ENCODE measurements around the gene RIMS1.

The RIMS1 gene

DNA sequence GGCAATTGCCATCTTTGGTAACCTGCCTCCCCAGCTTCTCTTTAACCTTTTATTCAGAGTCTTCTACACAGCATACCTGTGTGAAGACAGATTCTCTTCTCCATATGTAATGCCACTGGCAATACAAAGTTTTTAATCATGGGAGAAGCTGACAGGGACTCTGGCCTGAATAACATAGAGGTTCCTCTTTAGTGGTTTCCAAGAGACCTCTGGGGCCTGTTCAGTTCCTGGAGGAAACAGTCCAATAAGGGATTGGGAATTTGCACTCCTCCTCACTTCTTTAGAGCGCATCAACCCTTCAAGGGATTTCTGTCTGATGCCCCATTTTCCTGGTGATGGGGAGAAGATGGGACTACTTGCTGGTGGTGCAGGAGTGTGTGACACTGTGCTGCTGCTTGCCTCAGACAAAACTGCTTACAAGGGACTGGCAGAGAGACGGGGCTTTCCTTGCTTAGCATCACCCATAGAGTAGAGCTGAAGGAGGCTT, 1.4 kb downstream of the RIMS1 start:
- DNase-seq (ENCODE audit: low read depth in 1 of 2, low spot score in 1 of 2), result no peak
- H3K27me3 ChIP-seq (ENCODE audit: insufficient read depth, poor library complexity, severe bottlenecking), result peaks cover 23% of the 10 kb centered on the region
- H3K4me3 ChIP-seq (replicated peaks; ENCODE audit: insufficient read depth, low read length), result no peak overlapping the region
- no peak overlapping the region for H3K27ac ChIP-seq (replicated peaks)
- TF ChIP-seq POLR2AphosphoS5 (IDR thresholded peaks at IDR 0.05; ENCODE audit: low read depth) (no peak), GABPA (IDR thresholded peaks at IDR 0.05; ENCODE audit: low read depth) (no peak), REST (IDR thresholded peaks at IDR 0.05; ENCODE audit: insufficient replicate concordance, low read depth) (no peak), SPI1 (IDR thresholded peaks at IDR 0.05; ENCODE audit: borderline replicate concordance, low read depth) (no peak)
- TF ChIP-seq, protein P1, sequence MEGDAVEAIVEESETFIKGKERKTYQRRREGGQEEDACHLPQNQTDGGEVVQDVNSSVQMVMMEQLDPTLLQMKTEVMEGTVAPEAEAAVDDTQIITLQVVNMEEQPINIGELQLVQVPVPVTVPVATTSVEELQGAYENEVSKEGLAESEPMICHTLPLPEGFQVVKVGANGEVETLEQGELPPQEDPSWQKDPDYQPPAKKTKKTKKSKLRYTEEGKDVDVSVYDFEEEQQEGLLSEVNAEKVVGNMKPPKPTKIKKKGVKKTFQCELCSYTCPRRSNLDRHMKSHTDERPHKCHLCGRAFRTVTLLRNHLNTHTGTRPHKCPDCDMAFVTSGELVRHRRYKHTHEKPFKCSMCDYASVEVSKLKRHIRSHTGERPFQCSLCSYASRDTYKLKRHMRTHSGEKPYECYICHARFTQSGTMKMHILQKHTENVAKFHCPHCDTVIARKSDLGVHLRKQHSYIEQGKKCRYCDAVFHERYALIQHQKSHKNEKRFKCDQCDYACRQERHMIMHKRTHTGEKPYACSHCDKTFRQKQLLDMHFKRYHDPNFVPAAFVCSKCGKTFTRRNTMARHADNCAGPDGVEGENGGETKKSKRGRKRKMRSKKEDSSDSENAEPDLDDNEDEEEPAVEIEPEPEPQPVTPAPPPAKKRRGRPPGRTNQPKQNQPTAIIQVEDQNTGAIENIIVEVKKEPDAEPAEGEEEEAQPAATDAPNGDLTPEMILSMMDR (IDR thresholded peaks at IDR 0.05; ENCODE audit: insufficient read depth, low read length), result no peak

DNA sequence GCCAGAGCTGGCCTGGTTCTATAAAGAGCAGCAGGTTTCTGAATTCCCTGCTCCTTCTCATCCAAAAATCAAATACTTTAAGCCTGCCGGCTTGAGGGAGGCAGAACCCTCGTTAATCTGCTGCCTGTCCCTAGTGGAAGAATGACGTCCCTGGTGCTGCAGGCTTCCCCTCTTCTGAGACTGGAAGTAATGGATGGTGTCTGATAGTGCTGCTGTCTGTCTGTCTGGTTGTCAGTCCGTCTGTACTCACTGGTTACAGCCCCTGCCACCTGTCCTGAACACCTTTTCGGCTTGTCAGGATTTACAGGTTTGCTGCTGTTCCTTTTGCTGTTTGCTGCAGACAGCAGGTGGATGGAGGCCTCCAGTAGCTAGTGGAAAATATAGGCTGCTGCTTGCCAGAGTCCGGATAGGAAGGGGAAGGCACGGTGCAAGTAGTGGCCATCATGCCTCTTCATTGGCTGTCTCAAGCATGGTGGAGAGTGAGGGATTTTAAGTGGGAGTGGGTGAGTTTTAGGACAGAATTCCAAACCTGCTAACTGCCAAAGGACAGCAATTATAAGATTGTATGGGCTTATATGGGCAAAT, 2.5 kb downstream of the RIMS1 start:
- H3K27me3 ChIP-seq (ENCODE audit: insufficient read depth, poor library complexity, severe bottlenecking), result peaks cover 23% of the 10 kb centered on the region
- DNase-seq (ENCODE audit: low read depth in 1 of 2, low spot score in 1 of 2), result no peak

GRCh38 chr6:71889366-71889765, 3.0 kb downstream of the RIMS1 start:
- Histone ChIP-seq H3K4me3 (replicated peaks; ENCODE audit: insufficient read depth, low read length) (no peak overlapping the region), H3K27me3 (ENCODE audit: insufficient read depth, poor library complexity, severe bottlenecking) (peaks cover 18% of the 10 kb centered on the region), H3K27ac (replicated peaks) (no peak overlapping the region)
- TF ChIP-seq REST (IDR thresholded peaks at IDR 0.05; ENCODE audit: insufficient replicate concordance, low read depth) (no peak), SPI1 (IDR thresholded peaks at IDR 0.05; ENCODE audit: borderline replicate concordance, low read depth) (no peak), GABPA (IDR thresholded peaks at IDR 0.05; ENCODE audit: low read depth) (no peak), POLR2AphosphoS5 (IDR thresholded peaks at IDR 0.05; ENCODE audit: low read depth) (no peak)
- TF ChIP-seq, protein P1 (IDR thresholded peaks at IDR 0.05; ENCODE audit: insufficient read depth, low read length), result no peak
- DNase-seq (ENCODE audit: low read depth in 1 of 2, low spot score in 1 of 2), result no peak

More for the DNA sequence above, 2.5 kb downstream of the RIMS1 start:
- no peak overlapping the region for H3K27ac ChIP-seq (replicated peaks)
- no peak for TF ChIP-seq SPI1 (IDR thresholded peaks at IDR 0.05; ENCODE audit: borderline replicate concordance, low read depth)
- no peak for TF ChIP-seq REST (IDR thresholded peaks at IDR 0.05; ENCODE audit: insufficient replicate concordance, low read depth)
- no peak for TF ChIP-seq GABPA (IDR thresholded peaks at IDR 0.05; ENCODE audit: low read depth)
- TF ChIP-seq POLR2AphosphoS5 (IDR thresholded peaks at IDR 0.05; ENCODE audit: low read depth), result no peak
- TF ChIP-seq, protein P1 (IDR thresholded peaks at IDR 0.05; ENCODE audit: insufficient read depth, low read length), result no peak
- H3K4me3 ChIP-seq (replicated peaks; ENCODE audit: insufficient read depth, low read length), result no peak overlapping the region
